Ovary (tissue), 9 donors: ENCODE data around the gene DGKA. TPM values are rescaled to one million over a fixed set of nuclear protein-coding genes. Genes with fewer than 3 reads are reported as not detected.
A peak's percentile ranks its signal among the peaks of the same experiment; 100 is the strongest.

Experiments
- DNase-seq, 5 donors: peaks; one replicate each; pipeline ENCODE4 v3.0.0-alpha.2; 2019 to 2020
- H3K27ac ChIP-seq, 2 donors: fragments of 200-600 bp; one replicate each; pipeline versions ENCODE4 v1.5.1 to v1.8.0; 2019 to 2022
- H3K27me3 ChIP-seq: fragments of 200-600 bp; one replicate; pipeline ENCODE4 v1.8.0; 2022
- H3K36me3 ChIP-seq: fragments of 200-600 bp; sonication (generic); one replicate; pipeline ENCODE4 v1.5.1; 2019
- H3K4me1 ChIP-seq: one replicate; pipeline ENCODE4 v1.8.1; 2013; ENCODE audit warnings: mild to moderate bottlenecking, moderate library complexity; ENCODE audit not compliant: insufficient read depth
- H3K4me3 ChIP-seq: fragments of 200-600 bp; sonication (generic); one replicate; pipeline ENCODE4 v1.5.1; 2017
- H3K9me3 ChIP-seq, 2 donors: fragments of 200-600 bp in 1 of 2; sonication (generic) in 1 of 2; one replicate each; pipeline versions ENCODE4 v1.5.1 to v1.8.1; 2013 to 2019; ENCODE audit warnings: mild to moderate bottlenecking in 1 of 2, moderate library complexity in 1 of 2
- CTCF ChIP-seq, 3 donors: fragments of 450-650 bp in 2 of 3; fragments of 200-600 bp in 1 of 3; IDR thresholded peaks; one replicate each; pipeline versions ENCODE4 v1.5.1 to v1.8.0; 2016 to 2022; ENCODE audit warnings: antibody characterized with exemption in 3 of 3, mild to moderate bottlenecking in 1 of 3
- EP300 ChIP-seq: sonication (generic); formaldehyde crosslinking; IDR thresholded peaks from one replicate; pipeline ENCODE4 v1.6.1; 2017; ENCODE audit warnings: antibody characterized with exemption
- POLR2A ChIP-seq: fragments of 450-650 bp; IDR thresholded peaks from one replicate; pipeline ENCODE4 v1.6.1; 2017; ENCODE audit warnings: antibody characterized with exemption, mild to moderate bottlenecking, moderate library complexity
- WGBS, 3 donors: extraction: QIAGEN DNeasy Blood & Tissue Kit in 1 of 3; methylation state at CpG; one replicate each; pipeline versions ENCODE4 v1.1.5 to v1.1.7; 2013 to 2017; 5-methylcytosine and 5-hydroxymethylcytosine counted together
- intact Hi-C, 4 donors: fragments of 100-400 bp; cut with DNase I; formaldehyde crosslinking; loops; one replicate each; pipeline versions ENCODE4 v1.11.0 to v1.15.1; 2022 to 2023
- polyA plus RNA-seq, 2 donors: library from polyadenylated mRNA; stranded (reverse); fragments of 200-250 nt in 1 of 2; fragments of 350-450 nt in 1 of 2; fragmentation: Illumina TruSeq in 1 of 2; extraction: RNeasy Lipid Tissue Mini Kit (QIAGEN cat#74804) in 1 of 2; gene quantifications; one replicate each; pipeline ENCODE4 v1.2.3, GENCODE V29; 2013 to 2014
- total RNA-seq, 7 donors: library from RNA; depleted of rRNA in 2 of 7; stranded (reverse); fragments of >200 nt in 2 of 7; fragmentation: NEBNext Ultra II Directional in 3 of 7; extraction: Animal tissue kit (Norgen Biotek cat#: 25700) in 3 of 7; gene quantifications; one replicate each; pipeline versions ENCODE4 v1.1.0 to v1.2.4, GENCODE V29; 2016 to 2023
- donor health status: DM: no; HTN: no; CAD: no; lungs with moderate emphysema.
- donor health status: DM: no; HTN: no; CAD: no.
- donor health status: Bipolar disorder and iron deficiency.
- donor health status: DM: yes; HTN: yes; CAD: no.
- donor health status: DM: no; HTN: no; CAD: no.
- donor health status: DM: yes; HTN: yes; CAD: no.

The DGKA gene
- total and polyA plus RNA-seq, 9 donors: 13.3 to 50.1 (median 26.0) TPM

- intact Hi-C loops: loop anchor here in 1 of 4 donors (10.0 kb wide), 1 partner anchor 51 kb away; the partner anchor contains the start of gene RPS26
- H3K36me3 ChIP-seq: no peaks in the 10 kb centered on the region
- TF ChIP-seq POLR2A (no peak), EP300 (no peak), CTCF (IDR thresholded peaks at IDR 0.05) (no peak)
These were observed 62.4 kb downstream of the DGKA start for GRCh38 chr12:55993230-55993853.

DNA sequence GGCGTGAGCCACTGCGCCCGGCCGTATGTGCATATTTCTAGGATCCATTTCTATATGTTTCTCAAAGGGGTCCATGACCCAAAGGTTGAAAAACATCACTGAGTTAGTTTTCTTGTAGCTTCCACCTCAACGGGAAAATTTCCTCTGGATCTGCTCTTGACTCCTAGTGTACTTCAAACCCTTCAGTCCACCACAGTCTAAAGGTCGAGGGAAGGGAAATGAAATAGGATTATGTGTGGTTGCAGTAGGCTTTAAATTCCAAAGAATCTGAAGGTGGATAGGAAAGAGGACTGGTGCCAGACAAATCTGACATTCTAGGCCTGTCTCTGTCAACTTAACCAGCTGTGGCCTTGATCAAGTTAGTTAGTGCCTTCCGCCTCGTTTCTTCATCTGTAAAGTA, 64.4 kb downstream of the DGKA start:
- TF ChIP-seq CTCF (IDR thresholded peaks at IDR 0.05): no peak
- no peak for TF ChIP-seq POLR2A
- no peak for TF ChIP-seq EP300
- no peak for DNase-seq
- Histone ChIP-seq H3K4me3 (no peak overlapping the region), H3K36me3 (no peaks in the 10 kb centered on the region), H3K4me1 (peaks cover 3% of the 10 kb centered on the region), H3K9me3 (no peaks in the 10 kb centered on the region), H3K27ac (no peak overlapping the region), H3K27me3 (no peaks in the 10 kb centered on the region)
- intact Hi-C loops: loop anchor here in 2 of 4 donors (5.0 to 10.0 kb wide), 2 partner anchors 42 to 49 kb away; partner anchors contain the start of gene RPS26 (in 1 of the 2)
- WGBS, 3 donors: 59 to 72% (median 63%) methylated on average over 8 of the region's 8 CpGs

More at GRCh38 chr12:55993230-55993853, 62.4 kb downstream of the DGKA start:
- Histone ChIP-seq H3K9me3 (no peaks in the 10 kb centered on the region), H3K4me3 (no peak overlapping the region), H3K4me1 (peaks cover 3% of the 10 kb centered on the region), H3K27me3 (no peaks in the 10 kb centered on the region), H3K27ac (no peak overlapping the region)
- WGBS, 3 donors: 33 to 50% (median 42%) methylated on average over 4 of the region's 4 CpGs
- no peak for DNase-seq

- 12 to 19% (median 13%) methylated on average over 14 of the region's 14 CpGs for WGBS, 3 donors
- Histone ChIP-seq H3K36me3 (no peaks in the 10 kb centered on the region), H3K27ac (peak overlapping the region in 1 of 2 donors; percentile 80), H3K4me1 (peaks cover 3% of the 10 kb centered on the region), H3K9me3 (no peaks in the 10 kb centered on the region), H3K4me3 (peak overlapping the region; percentile 52), H3K27me3 (no peaks in the 10 kb centered on the region)
- peak in 3 of 5 donors; percentile 35 to 65 (median 55) for DNase-seq
- TF ChIP-seq EP300 (no peak), CTCF (IDR thresholded peaks at IDR 0.05) (peak; percentile 68 to 84 (median 80)), POLR2A (no peak)
- intact Hi-C loops: loop anchor here (2.0 to 10.0 kb wide), 3 partner anchors 41 to 49 kb away; partner anchors contain the start of gene RPS26 (in 3 of the 4)
These were observed 65.3 kb downstream of the DGKA start for GRCh38 chr12:55996201-55996714.

DNA sequence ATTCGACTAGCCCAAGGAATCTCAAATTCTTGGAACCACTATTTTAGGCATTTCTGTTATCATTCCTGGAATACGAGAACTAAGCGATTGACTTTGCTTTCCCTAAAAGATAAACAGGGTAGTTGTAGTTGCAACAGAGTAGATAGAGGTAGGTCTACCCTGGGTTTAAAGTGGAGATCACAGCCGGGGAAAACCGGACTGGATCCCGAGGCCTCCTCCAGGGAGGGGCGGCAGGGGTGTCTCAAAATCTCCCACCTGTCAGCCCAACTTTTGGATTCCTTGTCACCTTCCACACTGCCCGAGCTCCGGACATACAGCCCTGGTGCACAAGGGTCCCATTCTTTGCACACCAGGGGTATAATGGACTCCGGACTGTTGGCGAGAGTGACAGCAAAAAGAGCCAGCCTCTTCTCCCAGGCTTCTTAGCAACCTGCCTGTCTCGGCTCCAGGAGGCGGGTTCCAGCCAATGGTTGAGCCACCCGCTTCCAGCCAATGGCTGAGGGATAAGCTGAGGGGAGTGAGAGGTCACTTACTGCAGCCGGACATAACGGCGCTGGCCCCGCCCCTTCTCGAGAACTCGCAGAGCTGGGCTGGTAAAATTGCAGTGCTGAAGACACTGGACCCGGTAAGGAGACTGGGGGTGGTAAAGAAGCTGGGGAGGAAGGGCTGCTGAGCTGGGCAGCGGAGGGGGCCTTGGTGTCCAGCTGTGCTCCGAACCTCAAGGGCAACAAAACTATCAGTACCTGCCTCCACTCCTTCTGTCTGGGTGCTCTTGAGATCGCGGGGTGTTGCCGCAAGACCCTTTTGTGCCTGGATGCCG, 66.0 kb downstream of the DGKA start, which contains the start of gene SUOX:
SUOX (plus strand) TSS at position 562 of the 820 bp plus-strand sequence. CDS start 4,946 bp downstream, outside the sequence.
- TF ChIP-seq POLR2A: peak; percentile 6
- TF ChIP-seq EP300: no peak
- TF ChIP-seq CTCF (IDR thresholded peaks at IDR 0.05): no peak
- H3K36me3 ChIP-seq: no peaks in the 10 kb centered on the region
- DNase-seq: peak; percentile 94 to 97 (median 96)
- 0 to 1% (median 1%) methylated on average over 27 of the region's 27 CpGs for WGBS, 3 donors
- peak within 1 kb of the TSS; percentile 7 to 80 for H3K27ac ChIP-seq
- intact Hi-C loops: loop anchor here (2.0 to 10.0 kb wide), 3 partner anchors 40 to 48 kb away; partner anchors contain the start of gene RPS26 (in 3 of the 4)
- H3K9me3 ChIP-seq: no peaks in the 10 kb centered on the region
- peaks cover 3% of the 10 kb centered on the region for H3K4me1 ChIP-seq
- H3K27me3 ChIP-seq: no peaks in the 10 kb centered on the region
- H3K4me3 ChIP-seq: peak within 1 kb of the TSS; percentile 52
